ENCODE results near the gene TFE3. TPM values are rescaled to one million over a fixed set of nuclear protein-coding genes. Genes with fewer than 3 reads are reported as not detected.

Gene TFE3, protein sequence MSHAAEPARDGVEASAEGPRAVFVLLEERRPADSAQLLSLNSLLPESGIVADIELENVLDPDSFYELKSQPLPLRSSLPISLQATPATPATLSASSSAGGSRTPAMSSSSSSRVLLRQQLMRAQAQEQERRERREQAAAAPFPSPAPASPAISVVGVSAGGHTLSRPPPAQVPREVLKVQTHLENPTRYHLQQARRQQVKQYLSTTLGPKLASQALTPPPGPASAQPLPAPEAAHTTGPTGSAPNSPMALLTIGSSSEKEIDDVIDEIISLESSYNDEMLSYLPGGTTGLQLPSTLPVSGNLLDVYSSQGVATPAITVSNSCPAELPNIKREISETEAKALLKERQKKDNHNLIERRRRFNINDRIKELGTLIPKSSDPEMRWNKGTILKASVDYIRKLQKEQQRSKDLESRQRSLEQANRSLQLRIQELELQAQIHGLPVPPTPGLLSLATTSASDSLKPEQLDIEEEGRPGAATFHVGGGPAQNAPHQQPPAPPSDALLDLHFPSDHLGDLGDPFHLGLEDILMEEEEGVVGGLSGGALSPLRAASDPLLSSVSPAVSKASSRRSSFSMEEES
- polyA plus RNA-seq (ENCODE audit: insufficient read depth in 1 of 5, insufficient read length in 5 of 5, low replicate concordance in 1 of 5): 10 to 100 TPM; 33.3 to 46.8 (median 42.2) TPM
- long read RNA-seq, donor 1, transcript TFE3-201 (10 exons, 3,415 nt): major isoform, 6 of 37 reads
- long read RNA-seq, donor 1, partial matches to known transcripts: 30 of 37 reads
- long read RNA-seq, donor 1, other reads (novel, unspliced or antisense): 0 of 37 reads
- long read RNA-seq, donor 2, partial matches to known transcripts: 0 of 3 reads
- long read RNA-seq, donor 2, other reads (novel, unspliced or antisense): 0 of 3 reads
- long read RNA-seq, donor 3, partial matches to known transcripts: 12 of 13 reads
- long read RNA-seq, donor 3, other reads (novel, unspliced or antisense): 0 of 13 reads
- long read RNA-seq, donor 4, partial matches to known transcripts: 8 of 13 reads
- long read RNA-seq, donor 4, other reads (novel, unspliced or antisense): 0 of 13 reads
- long read RNA-seq, donor 5, partial matches to known transcripts: 30 of 31 reads
- long read RNA-seq, donor 5, other reads (novel, unspliced or antisense): 0 of 31 reads
- long read RNA-seq, donor 6, partial matches to known transcripts: 23 of 31 reads
- long read RNA-seq, donor 6, other reads (novel, unspliced or antisense): 0 of 31 reads
- long read RNA-seq, donor 7, partial matches to known transcripts: 10 of 19 reads
- long read RNA-seq, donor 7, other reads (novel, unspliced or antisense): 0 of 19 reads
- long read RNA-seq, donor 8, partial matches to known transcripts: 0 of 5 reads
- long read RNA-seq, donor 8, other reads (novel, unspliced or antisense): 0 of 5 reads

DNA sequence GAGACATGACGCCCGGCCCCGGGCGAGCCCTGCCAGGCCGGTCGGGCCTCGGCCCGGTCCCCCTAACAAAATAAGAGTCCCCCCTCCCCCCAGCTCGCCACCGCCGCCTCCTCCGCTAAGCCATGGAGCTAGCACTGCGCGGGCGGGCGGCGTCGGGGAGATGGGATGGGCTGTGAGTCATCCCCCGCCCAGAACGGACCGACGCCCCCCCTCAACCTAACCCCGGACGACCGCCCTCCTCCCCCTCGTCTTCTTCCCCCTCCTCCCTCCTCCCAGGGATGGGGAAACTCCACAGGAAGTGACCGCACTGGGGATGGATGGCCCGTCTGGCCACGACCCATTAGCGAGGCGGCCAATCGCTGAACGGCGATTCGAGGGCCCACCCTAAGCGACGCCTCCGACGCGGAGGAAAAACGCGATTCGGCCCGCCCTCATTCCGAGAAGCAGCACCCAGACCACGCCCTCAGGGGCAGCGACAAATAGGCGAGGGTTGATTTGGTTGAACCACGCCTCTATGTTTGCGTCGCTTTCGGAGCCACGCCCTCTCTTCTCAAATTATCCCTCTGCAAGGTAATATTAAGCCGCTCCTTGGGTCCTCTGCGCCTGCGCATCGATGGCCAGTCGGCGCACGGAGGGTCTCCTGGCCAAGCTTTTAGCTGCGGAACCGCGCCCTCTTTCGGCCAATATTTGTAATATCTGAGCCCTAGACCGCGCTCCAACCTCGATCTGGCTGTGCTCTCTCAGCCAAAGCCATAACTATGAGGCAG, at the start of gene TFE3:
Gene TFE3 (minus strand): TSS at position 138 of the 767 bp plus-strand sequence. CDS start 131 bp downstream, at position 7.
- peak; percentile 96 to 97 for DNase-seq

GRCh38 chrX:49089553-49089952, 46.4 kb upstream of the TFE3 start:
- no peak for DNase-seq

- DNase-seq: no peak
Observed at GRCh38 chrX:49082271-49082871, 39.2 kb upstream of the TFE3 start.

DNA sequence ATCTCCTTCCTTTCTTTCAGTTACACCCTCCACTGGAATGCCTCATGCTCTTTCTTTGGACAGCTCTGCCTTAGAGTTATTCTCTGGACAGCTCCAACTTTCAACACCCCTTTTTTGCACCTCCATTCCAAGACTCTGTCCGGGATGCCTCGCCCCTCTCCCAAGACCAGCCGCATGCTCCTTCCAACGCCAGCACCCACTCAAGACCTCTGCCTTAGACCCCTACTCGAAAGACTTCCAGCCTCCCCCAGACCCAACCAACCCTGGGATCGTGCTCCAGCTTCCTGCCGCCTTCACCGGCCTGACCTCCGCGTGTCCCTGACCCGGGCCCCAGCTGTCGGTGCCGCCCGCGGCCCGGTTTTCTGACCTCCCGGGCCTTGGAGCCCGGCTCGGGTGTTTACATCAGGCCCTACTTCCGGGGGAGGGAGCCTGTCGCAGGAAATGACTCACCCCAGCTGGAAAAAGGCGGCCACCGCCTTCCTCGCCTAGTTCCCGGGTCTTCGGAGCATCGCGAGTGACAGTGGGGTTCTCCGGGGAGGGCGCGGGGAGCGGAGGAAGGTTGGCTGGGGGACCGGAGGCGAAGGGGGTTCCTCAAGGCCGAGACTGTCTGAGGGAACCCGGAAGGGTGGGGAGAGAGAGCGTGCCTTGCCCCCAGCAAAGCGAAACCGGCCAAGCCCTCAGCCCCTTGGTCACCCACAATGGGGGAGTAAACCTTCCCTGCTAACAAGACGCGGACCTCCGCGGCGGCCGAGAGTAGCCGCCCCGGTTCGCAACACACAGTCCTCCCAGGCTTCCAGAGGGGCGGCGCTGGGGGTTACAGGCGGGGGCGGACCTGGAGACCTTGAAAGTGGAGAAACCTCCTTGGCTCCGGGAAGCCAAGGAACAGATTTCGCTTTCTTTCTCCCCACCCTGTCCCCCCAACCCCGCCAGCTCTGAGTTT, 36.6 kb upstream of the TFE3 start, which contains the start of gene WDR45:
Gene WDR45 (minus strand): TSS at position 399 of the 940 bp plus-strand sequence. CDS start 1,792 bp downstream, outside the sequence.
- peak; percentile 70 to 74 for DNase-seq

- no peak for DNase-seq
Observed at GRCh38 chrX:49077941-49078340, 34.8 kb upstream of the TFE3 start.

- DNase-seq: no peak
Observed at GRCh38 chrX:49075347-49075746, 32.2 kb upstream of the TFE3 start.

GRCh38 chrX:49073601-49074575, 30.7 kb upstream of the TFE3 start, which contains the start of gene PRAF2:
Gene PRAF2 (minus strand): TSS chrX:49074002. CDS start chrX:49073987, 15 bp downstream.
- DNase-seq: peak; percentile 82 to 87

GRCh38 chrX:49072712-49073095, 29.5 kb upstream of the TFE3 start:
- no peak for DNase-seq

- DNase-seq: peak; percentile 74 to 83
Observed at GRCh38 chrX:49071877-49072711, 28.9 kb upstream of the TFE3 start.

GRCh38 chrX:49070988-49071387, 27.8 kb upstream of the TFE3 start:
- DNase-seq: no peak

- DNase-seq: no peak
Observed at GRCh38 chrX:49069038-49069437, 25.9 kb upstream of the TFE3 start.

GRCh38 chrX:49067285-49068120, 24.3 kb upstream of the TFE3 start:
- DNase-seq: no peak

DNA sequence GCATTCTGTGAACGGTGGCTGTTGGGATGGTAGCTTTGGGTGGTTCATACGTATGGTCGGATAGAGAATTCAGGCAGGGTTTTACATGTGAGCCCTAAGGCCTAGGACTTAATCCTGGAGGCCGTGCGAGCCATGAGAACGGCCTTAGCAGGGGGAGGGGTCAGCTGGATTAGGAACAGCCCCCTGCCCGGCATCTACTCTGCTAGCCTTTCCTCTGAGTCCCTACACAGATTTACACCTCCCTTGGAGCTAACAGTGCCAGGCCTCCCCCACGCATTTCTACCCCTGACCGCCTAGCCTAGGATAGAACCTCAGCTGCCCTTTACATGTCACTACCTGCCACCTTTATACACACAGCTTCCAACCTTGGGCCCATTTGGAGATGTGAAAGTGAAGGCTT, 23.5 kb upstream of the TFE3 start:
- no peak for DNase-seq

DNA sequence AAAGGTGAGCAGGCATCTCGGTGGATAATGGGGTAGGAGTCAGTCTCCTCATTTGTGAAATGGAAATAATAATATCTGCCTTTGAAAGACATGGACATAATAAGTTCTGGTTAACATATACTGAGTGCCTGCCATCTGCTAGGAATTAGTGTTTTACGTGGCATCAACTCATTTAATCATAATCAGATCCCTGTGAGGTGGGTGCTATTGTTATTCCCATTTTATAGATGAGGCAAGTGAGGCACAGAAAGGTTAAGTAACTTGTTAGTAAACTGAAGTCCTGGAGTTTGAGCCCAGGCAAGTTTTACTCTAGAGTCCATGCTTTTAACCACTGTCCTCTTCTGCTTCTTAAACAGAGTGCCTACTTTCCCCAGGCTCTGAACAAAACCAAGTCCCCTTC, 23.1 kb upstream of the TFE3 start:
- DNase-seq: no peak

DNA sequence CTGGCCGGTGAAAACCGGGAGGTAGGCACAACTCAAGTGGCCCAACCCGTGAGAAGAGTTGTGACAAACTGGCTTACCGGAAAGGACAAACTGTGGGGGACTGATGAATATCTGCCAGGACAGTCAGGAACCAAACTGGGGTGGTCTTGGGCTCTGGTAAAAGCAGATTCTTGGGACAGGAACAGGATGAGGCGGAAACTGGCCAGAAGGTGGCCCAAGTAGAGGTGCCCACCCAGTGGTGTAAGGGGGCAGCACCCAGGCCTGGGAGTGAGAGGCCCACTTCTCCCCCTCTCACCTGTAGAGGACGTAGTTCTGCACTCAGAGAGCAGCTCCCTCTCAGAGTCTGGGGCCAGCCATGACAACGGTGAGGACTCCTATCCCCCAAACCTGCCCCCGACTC, 21.6 kb upstream of the TFE3 start:
- DNase-seq: no peak

GRCh38 chrX:49064303-49064702, 21.1 kb upstream of the TFE3 start:
- DNase-seq: no peak

Measured in right lung (tissue), 10 donors.